MCF 10A (cell line): ENCODE results near the gene POLR1C. TPM values are rescaled to one million over a fixed set of nuclear protein-coding genes. Genes with fewer than 3 reads are reported as not detected.
A peak's percentile ranks its signal among the peaks of the same experiment; 100 is the strongest.
"Not testable (repeated sequence)": the region's sequence is repeated elsewhere in the genome, so short reads cannot be mapped to it uniquely, and the experiment has no call there.

Experiments used
- BruUV-seq: library from RNA; stranded (reverse); fragments of 400-500 nt; replicated peaks from 2 replicates; lab custom pipeline; 2021; lab: Mats Ljungman, UMichigan
- CTCF ChIA-PET: fragments of 300-600 bp; sonication (Branson Sonifier 250); formaldehyde crosslinking; extraction: SDS; loops from one replicate; lab custom pipeline; 2021; ENCODE audit warnings: antibody characterized with exemption, inconsistent platforms; lab: Yijun Ruan, JAX
- POLR2A ChIA-PET: fragments of 300-600, 350-650 bp; sonication (Branson Sonifier 250); formaldehyde crosslinking; extraction: SDS; loops from one replicate; lab custom pipeline; 2020; ENCODE audit warnings: antibody characterized with exemption, inconsistent platforms; lab: Yijun Ruan, JAX
- DNase-seq: peaks from one replicate; pipeline ENCODE4 v3.0.0-alpha.2; 2018; ENCODE audit not compliant: unreplicated experiment
- H3K27ac Mint-ChIP-seq: one replicate; pipeline ENCODE4 v1.8.0; 2022; ENCODE audit warnings: mild to moderate bottlenecking, low read depth, mixed read lengths; ENCODE audit not compliant: unreplicated experiment
- H3K27me3 Mint-ChIP-seq: one replicate; pipeline ENCODE4 v1.8.0; 2022; ENCODE audit warnings: mixed read lengths; ENCODE audit not compliant: insufficient read depth, unreplicated experiment
- H3K36me3 Mint-ChIP-seq: one replicate; pipeline ENCODE4 v1.8.0; 2022; ENCODE audit warnings: mild to moderate bottlenecking, moderate library complexity, mixed read lengths; ENCODE audit not compliant: insufficient read depth, unreplicated experiment
- H3K4me1 Mint-ChIP-seq: one replicate; pipeline ENCODE4 v1.8.0; 2022; ENCODE audit warnings: mixed read lengths; ENCODE audit not compliant: insufficient read depth, unreplicated experiment
- H3K4me3 Mint-ChIP-seq: one replicate; pipeline ENCODE4 v1.8.0; 2022; ENCODE audit warnings: mild to moderate bottlenecking, moderate library complexity, mixed read lengths; ENCODE audit not compliant: unreplicated experiment
- H3K9me3 Mint-ChIP-seq: one replicate; pipeline ENCODE4 v1.8.0; 2022; ENCODE audit warnings: mixed read lengths; ENCODE audit not compliant: unreplicated experiment
- intact Hi-C: fragments of 100-400 bp; cut with micrococcal nuclease; formaldehyde crosslinking; loops from 2 replicates; pipeline ENCODE4 v1.14.1; 2022
- total RNA-seq: library from RNA; stranded (reverse); gene quantifications from 2 replicates; pipeline ENCODE4 v1.2.3, GENCODE V29; 2022
- TF ChIP-seq, protein P1 (sequence below): fragments of 200-600 bp; IDR thresholded peaks from one replicate; pipeline ENCODE4 v1.8.0; 2022; ENCODE audit warnings: antibody characterized with exemption, mild to moderate bottlenecking; ENCODE audit not compliant: unreplicated experiment

POLR1C gene
- total RNA-seq, 1 experiment from 2014 or later, result 63.6 TPM

DNA sequence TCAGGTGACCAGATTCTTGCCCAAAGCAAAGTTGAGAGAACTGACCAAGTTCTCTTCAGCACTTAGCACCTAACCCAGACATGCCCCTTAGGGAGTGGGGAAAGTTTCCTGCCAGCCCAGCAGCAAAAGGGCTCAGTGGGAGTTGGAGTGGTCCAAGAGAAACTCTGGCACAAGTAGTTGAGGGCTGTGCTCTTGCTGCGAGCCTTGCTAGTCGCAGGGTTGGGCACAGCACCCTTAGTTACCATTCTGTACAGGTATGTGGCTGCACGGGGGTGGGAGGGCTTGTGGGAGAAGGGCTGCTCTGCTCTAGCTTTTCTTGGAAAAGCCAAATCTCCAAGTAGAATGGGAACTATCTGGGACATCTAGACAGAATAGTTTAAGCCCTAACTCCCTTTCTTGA is 6.4 kb downstream of the POLR1C start:
- TF ChIP-seq, protein P1, sequence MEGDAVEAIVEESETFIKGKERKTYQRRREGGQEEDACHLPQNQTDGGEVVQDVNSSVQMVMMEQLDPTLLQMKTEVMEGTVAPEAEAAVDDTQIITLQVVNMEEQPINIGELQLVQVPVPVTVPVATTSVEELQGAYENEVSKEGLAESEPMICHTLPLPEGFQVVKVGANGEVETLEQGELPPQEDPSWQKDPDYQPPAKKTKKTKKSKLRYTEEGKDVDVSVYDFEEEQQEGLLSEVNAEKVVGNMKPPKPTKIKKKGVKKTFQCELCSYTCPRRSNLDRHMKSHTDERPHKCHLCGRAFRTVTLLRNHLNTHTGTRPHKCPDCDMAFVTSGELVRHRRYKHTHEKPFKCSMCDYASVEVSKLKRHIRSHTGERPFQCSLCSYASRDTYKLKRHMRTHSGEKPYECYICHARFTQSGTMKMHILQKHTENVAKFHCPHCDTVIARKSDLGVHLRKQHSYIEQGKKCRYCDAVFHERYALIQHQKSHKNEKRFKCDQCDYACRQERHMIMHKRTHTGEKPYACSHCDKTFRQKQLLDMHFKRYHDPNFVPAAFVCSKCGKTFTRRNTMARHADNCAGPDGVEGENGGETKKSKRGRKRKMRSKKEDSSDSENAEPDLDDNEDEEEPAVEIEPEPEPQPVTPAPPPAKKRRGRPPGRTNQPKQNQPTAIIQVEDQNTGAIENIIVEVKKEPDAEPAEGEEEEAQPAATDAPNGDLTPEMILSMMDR, result no peak
- H3K4me1 Mint-ChIP-seq, result peaks cover 5% of the 10 kb centered on the region
- POLR2A ChIA-PET, result no interaction called here
- no peak overlapping the region for H3K4me3 Mint-ChIP-seq
- no peaks in the 10 kb centered on the region for H3K27me3 Mint-ChIP-seq
- no peak overlapping the region for H3K27ac Mint-ChIP-seq
- intact Hi-C loops, result no loop called here
- BruUV-seq, result no TSS peak
- CTCF ChIA-PET, result no interaction called here
- no peaks in the 10 kb centered on the region for H3K9me3 Mint-ChIP-seq
- DNase-seq, result no peak
- H3K36me3 Mint-ChIP-seq, result no peaks in the 10 kb centered on the region

DNA sequence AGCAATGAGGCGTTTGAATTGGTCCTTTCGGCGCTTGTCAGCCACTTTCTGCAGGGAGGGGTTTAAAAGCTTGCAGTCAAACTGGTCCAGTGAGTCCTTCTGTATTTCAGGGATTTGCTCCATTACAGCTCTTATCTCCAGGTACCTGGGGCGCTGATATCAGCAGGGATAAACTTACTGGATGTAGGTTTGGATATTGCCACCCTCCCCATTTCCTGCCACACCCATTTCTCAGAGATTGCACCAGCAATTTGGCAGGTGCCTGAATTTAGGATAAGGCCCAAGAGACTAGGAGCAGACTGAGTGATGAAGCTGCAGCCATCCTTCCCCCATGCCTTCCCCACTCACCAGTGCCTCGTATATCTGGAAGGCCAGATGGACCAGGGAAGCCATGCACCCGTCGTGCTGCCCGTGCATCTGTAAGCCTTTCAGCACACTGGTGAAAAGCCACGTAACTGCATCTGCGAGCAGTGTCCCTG is 7.6 kb downstream of the POLR1C start:
- Mint-ChIP-seq H3K4me3 (no peak overlapping the region), H3K4me1 (peaks cover 5% of the 10 kb centered on the region), H3K27me3 (no peaks in the 10 kb centered on the region), H3K36me3 (peaks cover 10% of the 10 kb centered on the region), H3K27ac (peak overlapping the region; percentile 61), H3K9me3 (no peaks in the 10 kb centered on the region)
- POLR2A ChIA-PET, result interaction anchor here (0.6 to 1.9 kb wide), 2 partner anchors 9 to 494 kb away, joined by 4 to 5 read pairs; no protein-coding TSS in a partner anchor
- DNase-seq, result no peak
- intact Hi-C loops, result no loop called here
- no TSS peak for BruUV-seq
- CTCF ChIA-PET, result interaction anchor here (0.8 kb wide), 1 partner anchor 18 kb away, joined by 5 read pairs; no protein-coding TSS in a partner anchor
- TF ChIP-seq, protein P1, result no peak

DNA sequence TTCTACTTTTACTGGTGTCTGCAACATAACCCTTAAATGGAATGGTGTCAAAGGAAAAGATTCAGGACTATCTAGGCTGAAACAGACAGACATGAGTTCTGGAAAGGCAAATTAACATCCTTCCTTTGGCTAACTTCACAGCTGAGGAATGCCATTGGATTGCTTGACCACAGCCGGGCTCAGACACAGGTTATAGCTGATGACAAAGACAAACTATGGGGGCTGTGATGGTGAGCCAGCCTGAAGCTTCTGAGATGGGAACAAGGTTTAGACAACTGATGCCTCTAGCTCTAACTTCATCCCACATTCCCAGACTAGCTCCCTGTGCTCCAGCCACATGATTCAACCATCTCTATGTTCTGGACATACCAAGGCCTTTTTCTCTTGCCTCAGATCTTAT is 15.3 kb downstream of the POLR1C start:
- POLR2A ChIA-PET, result interaction anchor here (0.8 to 1.3 kb wide), 3 partner anchors 8 to 12 kb away, joined by 3 to 4 read pairs (median 3); no protein-coding TSS in a partner anchor
- no peaks in the 10 kb centered on the region for H3K27me3 Mint-ChIP-seq
- peaks cover 85% of the 10 kb centered on the region for H3K36me3 Mint-ChIP-seq
- CTCF ChIA-PET, result interaction anchor here (0.9 kb wide), 1 partner anchor 25 kb away, joined by 3 read pairs; no protein-coding TSS in a partner anchor
- no peak overlapping the region for H3K4me3 Mint-ChIP-seq
- no TSS peak for BruUV-seq
- intact Hi-C loops, result no loop called here
- H3K27ac Mint-ChIP-seq, result no peak overlapping the region
- no peak for DNase-seq
- no peaks in the 10 kb centered on the region for H3K9me3 Mint-ChIP-seq
- TF ChIP-seq, protein P1, result no peak
- no peaks in the 10 kb centered on the region for H3K4me1 Mint-ChIP-seq

DNA sequence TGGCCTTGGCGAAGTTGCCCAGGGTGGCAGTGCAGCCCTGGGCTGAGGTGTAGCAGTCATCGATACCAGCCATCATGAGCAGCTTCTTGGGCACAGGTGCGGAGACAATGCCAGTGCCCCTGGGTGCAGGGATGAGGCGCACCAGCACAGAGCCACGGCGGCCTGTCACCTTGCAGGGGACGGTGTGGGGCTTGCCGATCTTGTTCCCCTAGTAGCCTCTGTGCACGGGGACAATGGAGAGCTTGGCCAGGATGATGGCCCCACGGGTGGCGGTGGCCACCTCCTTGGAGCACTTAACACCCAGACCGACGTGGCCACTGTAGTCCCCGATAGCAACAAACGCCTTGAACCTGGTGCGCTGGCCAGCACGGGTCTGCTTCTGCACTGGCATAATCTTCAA is 22.1 kb downstream of the POLR1C start:
- H3K27me3 Mint-ChIP-seq, result not testable (repeated sequence)
- CTCF ChIA-PET, result interaction anchor here (1.4 kb wide), 1 partner anchor 9 kb away, joined by 3 read pairs; no protein-coding TSS in a partner anchor

DNA sequence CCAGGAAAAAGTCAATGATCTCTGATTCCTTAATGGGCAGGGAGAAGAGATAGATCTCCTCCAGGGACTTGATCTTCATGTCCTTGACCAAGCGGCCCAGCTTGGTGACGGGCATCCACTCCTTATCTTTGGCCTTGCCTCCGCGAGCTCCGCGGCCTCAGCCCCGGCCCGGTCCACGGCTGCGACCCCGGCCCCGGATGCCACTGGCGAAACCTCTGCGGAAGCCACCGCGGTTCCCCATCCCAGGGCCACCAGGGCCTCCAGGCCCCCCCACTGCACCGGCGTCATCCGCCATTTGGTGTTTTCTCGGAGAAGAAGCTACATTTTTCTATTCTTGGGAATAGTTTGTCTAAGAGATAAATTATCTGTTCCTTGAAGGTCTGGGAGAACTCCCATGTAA is 22.5 kb downstream of the POLR1C start:
- H3K4me3 Mint-ChIP-seq, H3K27ac Mint-ChIP-seq, H3K4me1 Mint-ChIP-seq, DNase-seq, H3K9me3 Mint-ChIP-seq, POLR2A ChIA-PET, BruUV-seq, H3K27me3 Mint-ChIP-seq, CTCF ChIA-PET, intact Hi-C loops: not testable (repeated sequence)
- peaks cover 81% of the 10 kb centered on the region for H3K36me3 Mint-ChIP-seq

More for the DNA sequence above, 22.1 kb downstream of the POLR1C start:
- BruUV-seq, H3K27ac Mint-ChIP-seq, H3K9me3 Mint-ChIP-seq, H3K4me3 Mint-ChIP-seq, DNase-seq, H3K4me1 Mint-ChIP-seq, intact Hi-C loops: not testable (repeated sequence)
- peaks cover 83% of the 10 kb centered on the region for H3K36me3 Mint-ChIP-seq
- POLR2A ChIA-PET, result interaction anchor here (1.4 kb wide), 1 partner anchor 11 kb away, joined by 4 read pairs; no protein-coding TSS in a partner anchor
